ENCODE results near the gene AP1S1.
A peak's percentile ranks its signal among the peaks of the same experiment; 100 is the strongest.

Gene AP1S1

DNA sequence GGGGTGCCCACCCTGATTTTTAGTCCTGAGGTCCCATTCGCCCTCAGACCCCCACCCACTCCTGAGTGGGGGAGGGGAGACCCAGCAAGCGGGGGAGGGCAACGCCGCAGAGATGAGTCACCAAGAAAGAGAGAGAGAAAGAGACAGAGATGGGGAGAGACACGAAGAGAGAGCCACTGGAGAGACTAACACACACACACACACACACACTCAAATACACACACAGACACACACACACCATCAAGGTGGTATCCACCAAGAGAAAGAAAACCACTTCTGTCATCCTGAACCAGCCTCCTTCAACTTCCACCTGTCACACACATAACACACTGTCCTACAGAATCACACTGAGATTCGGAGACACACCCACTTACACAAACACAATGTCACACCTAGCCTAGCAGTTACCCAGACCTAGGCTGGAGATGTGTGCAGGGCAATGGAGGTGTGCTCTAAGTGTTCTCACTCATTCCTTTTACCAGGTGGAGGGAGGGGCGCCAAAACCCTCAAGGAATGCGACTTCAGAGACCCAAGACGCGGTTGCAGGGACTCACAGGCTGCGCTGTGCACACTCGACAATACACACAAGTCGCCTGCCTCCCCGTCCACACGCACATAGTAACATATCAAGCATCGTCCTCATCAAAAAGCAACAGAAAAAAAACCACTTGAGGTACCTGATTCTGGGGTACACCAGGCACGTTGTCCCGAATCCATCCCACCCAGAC is 15.0 kb downstream of the AP1S1 start:
- TF ChIP-seq POLR2A (IDR thresholded peaks at IDR 0.05; ENCODE audit: low read depth, low read length) (no peak), TAF1 (IDR thresholded peaks at IDR 0.05; ENCODE audit: borderline replicate concordance, low read depth, low read length) (no peak)
- no peak for FAIRE-seq

DNA sequence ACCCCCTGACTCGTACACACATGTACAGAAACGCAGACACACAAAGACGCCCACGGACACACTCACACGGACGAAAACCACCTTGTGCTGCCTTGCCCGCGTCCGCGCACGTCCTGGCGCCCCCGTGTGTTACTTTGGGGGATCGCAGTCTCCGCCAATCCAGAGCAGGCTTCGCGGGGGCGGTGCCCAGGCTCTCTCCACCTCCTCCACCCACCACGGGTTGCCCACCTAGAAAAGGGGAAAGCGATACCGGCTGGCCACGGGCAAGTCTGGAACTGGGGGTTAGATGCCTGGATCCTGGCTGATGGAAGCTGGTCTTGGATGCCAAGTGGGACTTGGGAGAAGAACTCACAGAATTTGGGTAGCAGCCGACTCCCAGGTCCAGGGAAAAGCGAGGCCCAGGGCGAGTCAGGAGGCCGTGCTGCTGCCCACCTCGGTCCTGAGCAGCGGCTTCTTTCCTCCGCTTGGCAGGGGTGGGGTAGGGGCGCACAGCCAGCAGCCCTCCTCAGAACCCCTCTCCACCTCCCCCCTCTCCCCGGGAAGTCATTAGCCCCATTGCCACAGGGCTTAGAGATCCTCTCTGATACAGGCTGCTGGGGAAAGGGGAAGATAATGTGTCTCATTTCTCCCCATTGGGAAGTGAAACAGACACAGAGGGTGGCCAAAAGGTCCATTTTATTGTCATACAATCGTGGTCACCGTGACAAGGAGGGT is 15.7 kb downstream of the AP1S1 start:
- TF ChIP-seq POLR2A (IDR thresholded peaks at IDR 0.05; ENCODE audit: low read depth, low read length), result no peak
- TF ChIP-seq TAF1 (IDR thresholded peaks at IDR 0.05; ENCODE audit: borderline replicate concordance, low read depth, low read length), result no peak
- no peak for TF ChIP-seq POLR2AphosphoS5 (IDR thresholded peaks at IDR 0.05; ENCODE audit: low read depth, low read length)
- FAIRE-seq (peak; percentile 89), DNase-seq (ENCODE audit: insufficient read length) (peak; percentile 78)

More for the DNA sequence above, 15.0 kb downstream of the AP1S1 start:
- no peak for DNase-seq (ENCODE audit: insufficient read length)

DNA sequence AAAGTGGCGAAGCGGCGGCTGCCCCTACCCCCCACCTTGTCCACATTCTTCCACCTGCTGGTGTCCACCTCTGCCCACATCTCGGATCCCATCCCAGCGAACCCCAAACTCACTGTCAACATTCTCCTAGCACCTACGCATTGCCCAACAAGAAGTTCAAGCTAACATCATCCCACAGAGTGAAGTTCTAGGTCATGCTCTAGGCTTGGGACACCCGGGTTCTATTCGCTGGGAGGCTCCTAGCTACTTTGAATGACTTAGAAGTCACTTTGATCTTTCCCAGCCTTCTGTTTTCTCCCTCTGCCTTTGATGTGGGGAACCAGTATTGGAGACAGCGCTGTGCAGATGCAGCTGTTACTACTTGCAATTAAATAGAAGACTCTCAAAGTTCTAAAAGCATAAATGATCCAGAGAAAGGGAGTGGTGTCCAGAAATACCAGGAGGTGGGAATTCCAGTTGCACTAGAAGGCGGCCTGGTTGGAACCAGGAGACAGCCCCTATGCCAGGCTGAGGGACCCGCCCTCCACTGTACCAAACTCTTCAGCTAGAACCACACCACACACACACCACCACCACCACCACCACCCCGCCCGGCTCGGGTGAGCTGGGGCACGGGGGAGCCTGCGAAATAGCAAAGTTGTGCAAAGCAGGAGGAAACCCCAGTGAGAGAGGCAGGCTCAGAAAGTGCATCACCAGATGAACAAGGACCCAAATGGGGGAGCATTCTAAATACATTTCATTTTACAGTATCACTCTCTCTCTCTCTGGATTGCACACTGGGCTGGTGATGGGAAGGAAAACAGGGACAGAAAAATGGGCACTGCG is 16.6 kb downstream of the AP1S1 start:
- no peak for DNase-seq (ENCODE audit: insufficient read length)
- no peak for FAIRE-seq
- TF ChIP-seq POLR2AphosphoS5 (IDR thresholded peaks at IDR 0.05; ENCODE audit: low read depth, low read length) (no peak), TAF1 (IDR thresholded peaks at IDR 0.05; ENCODE audit: borderline replicate concordance, low read depth, low read length) (no peak), POLR2A (IDR thresholded peaks at IDR 0.05; ENCODE audit: low read depth, low read length) (no peak)

DNA sequence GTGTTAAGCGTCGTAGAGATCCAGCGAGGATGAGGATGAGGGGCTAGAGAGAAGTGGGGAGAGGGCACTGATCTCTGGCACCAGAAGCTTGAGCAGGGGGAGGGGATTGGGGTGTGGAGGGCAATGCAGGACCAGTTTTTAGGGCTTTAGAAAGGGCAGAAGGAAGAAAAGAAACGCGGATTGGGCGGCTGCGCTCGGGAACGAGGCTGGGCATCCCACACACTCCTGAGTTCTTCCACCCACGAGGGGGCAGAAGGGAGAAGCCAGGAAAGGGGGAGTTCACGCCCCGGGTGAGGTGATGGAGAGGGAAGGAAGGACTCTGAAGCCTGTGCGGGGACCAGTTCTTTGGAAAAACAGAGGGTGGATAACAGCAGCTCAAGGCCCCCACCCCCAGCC is 17.2 kb downstream of the AP1S1 start:
- DNase-seq (ENCODE audit: insufficient read length) (no peak), FAIRE-seq (no peak)
- TF ChIP-seq POLR2AphosphoS5 (IDR thresholded peaks at IDR 0.05; ENCODE audit: low read depth, low read length) (no peak), POLR2A (IDR thresholded peaks at IDR 0.05; ENCODE audit: low read depth, low read length) (no peak), TAF1 (IDR thresholded peaks at IDR 0.05; ENCODE audit: borderline replicate concordance, low read depth, low read length) (no peak)

DNA sequence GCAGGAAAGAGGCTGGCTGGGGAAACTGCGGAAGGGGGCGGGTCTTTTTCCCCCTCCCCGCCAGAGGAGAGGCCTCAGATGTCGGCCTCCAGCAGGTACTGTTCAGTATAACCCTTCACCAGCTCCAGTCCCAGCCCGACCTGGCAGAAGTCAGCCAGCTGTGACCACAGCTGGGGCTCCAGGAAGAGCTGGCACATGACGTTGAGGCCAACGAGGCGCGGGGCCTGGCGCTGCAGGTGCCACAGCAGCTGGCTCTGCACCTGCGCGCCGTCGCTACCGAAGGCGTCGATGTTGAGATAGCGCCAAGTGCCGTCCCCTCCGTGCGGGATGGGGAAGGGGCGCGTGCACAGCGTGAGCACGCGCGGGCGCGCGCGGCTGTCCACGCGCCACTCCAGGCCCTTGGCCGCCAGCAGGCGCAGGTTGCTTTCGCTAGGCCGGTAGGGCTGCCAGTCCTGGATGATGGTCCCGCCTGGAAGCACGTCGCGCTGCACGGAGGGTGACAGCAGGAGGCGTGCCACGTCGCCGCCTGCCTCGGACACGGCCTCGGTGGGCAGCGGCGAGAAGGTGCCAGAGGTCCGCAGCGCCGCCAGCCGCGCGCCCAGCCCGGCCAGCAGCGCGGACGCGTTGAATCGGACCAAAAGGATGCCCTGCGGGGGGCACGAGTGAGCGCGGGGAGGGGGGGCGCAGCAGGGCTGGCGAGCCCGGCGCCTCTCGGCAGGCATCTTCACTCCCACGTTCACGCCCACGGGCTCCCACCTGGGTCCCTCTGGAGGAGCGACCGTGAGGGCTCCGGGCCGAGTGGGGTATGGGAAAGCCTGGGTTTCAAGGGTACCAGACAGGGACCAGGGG is 18.0 kb downstream of the AP1S1 start:
- FAIRE-seq (no peak), DNase-seq (ENCODE audit: insufficient read length) (no peak)
- TF ChIP-seq TAF1 (IDR thresholded peaks at IDR 0.05; ENCODE audit: borderline replicate concordance, low read depth, low read length) (no peak), POLR2A (IDR thresholded peaks at IDR 0.05; ENCODE audit: low read depth, low read length) (no peak), POLR2AphosphoS5 (IDR thresholded peaks at IDR 0.05; ENCODE audit: low read depth, low read length) (no peak)

DNA sequence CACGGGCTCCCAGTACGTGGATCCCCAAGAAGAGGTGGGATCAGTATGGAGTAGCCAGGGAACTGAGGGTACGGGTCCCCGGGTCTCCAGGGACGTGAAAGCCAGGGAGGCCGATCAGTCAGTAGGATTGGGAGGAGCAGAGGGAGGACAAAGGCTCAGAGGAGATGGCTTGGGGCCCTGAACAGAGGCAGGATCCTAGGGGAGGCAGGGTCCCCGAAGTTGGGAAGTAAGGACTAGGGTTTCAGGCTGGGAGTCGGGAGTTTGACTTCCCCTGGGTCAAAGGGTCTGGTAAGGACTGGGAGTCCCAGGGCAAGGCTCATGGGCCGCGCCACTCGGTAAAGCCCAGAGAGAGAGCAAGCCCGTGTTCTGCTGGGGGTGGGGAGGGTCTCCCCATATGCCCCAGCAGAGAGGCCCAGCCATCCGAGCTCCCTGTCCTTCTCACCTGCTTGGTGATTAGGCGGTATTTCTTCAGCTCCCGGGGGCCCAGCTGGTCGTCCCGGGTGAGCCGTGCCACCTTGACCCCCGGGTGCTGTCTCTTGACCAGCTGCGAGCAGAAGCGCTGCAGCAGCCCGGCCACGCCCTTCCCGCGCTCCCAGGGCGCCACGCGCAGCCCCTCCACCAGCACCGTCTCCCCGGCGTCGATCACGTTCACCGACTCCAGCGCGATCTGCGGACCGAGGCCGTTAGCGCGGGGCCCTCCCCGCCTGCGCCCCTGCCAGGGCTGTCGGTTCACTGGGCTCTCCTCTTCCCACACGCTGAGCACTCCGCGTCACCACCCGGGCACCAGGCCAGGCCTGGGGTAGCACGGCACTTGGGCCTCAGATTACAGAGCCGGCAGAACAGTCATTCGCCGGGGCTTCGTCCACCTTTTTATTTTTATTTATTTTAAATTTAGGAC is 18.8 kb downstream of the AP1S1 start:
- no peak for DNase-seq (ENCODE audit: insufficient read length)
- TF ChIP-seq POLR2AphosphoS5 (IDR thresholded peaks at IDR 0.05; ENCODE audit: low read depth, low read length) (no peak), POLR2A (IDR thresholded peaks at IDR 0.05; ENCODE audit: low read depth, low read length) (no peak), TAF1 (IDR thresholded peaks at IDR 0.05; ENCODE audit: borderline replicate concordance, low read depth, low read length) (no peak)
- FAIRE-seq, result no peak

DNA sequence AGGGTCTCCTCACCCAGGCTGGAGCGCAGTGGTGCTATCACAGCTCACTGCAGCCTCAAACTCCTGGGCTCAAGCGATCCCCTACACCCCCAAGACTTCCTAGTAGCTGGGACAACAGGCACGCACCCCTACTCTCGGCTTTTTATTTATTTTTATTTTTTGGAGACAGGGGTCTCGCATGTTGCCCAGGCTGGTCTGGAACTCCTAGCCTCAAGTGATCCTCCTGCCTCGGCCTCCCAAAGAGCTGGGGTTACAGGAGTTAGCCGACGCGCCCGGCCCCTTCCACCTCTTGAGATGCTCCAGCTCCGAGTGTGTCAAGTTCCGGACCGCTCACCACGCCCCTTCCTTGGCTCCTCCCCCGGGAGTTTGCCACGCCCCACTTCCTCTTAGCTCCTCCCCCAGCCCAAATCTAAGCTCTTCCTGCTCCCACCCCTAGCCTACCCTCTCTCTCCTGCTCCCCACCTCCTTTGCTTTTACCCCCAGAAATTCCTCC is 19.5 kb downstream of the AP1S1 start:
- TF ChIP-seq POLR2AphosphoS5 (IDR thresholded peaks at IDR 0.05; ENCODE audit: low read depth, low read length) (no peak), POLR2A (IDR thresholded peaks at IDR 0.05; ENCODE audit: low read depth, low read length) (no peak), TAF1 (IDR thresholded peaks at IDR 0.05; ENCODE audit: borderline replicate concordance, low read depth, low read length) (no peak)
- DNase-seq (ENCODE audit: insufficient read length) (no peak), FAIRE-seq (no peak)

DNA sequence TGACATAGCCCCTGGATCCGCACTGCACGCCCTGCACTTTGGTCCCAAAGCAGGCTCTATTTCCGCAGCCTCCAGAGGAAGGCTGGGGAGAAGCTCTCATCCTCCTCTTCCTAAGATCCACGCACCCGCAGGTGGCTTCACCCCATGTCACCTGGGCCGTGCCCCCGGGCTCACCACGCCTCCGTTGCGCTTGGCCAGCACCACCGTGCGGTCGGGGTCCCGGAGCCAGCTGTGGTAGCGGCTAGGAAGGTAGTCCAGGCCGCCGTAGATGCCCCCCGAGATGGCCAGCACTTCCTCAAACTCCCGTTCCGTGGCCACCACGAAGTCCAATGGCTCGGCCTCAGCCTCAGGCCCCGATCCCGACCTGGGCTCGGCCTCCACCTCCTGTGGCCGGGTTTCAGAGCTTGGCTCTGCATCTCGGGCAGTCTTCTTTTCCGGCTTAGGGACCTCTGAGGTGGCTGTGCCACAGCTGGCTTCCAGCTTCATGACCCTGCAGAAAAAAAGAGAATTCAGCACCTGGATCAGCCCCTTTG is 20.1 kb downstream of the AP1S1 start:
- FAIRE-seq, result no peak

DNA sequence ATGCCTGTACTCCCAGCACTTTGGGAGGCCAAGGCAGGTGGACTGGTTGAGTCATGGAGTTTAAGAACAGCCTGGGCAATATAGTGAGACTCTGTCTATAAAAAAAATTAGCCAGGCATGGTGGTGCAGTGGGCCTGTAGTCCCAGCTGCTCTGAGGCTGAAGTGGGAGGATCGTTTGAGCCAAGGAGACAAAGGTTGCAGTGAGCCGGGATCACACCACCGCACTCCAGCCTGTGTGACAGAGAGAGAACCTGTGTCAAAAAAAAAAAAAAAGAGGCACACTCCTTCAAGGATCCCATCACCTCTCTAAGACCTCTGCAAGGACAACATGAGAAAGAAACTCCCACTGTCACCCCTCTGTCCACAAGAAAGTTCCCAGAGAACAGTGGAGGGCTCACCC is 21.4 kb downstream of the AP1S1 start:
- DNase-seq (ENCODE audit: insufficient read length) (no peak), FAIRE-seq (no peak)

More for the DNA sequence above, 20.1 kb downstream of the AP1S1 start:
- no peak for DNase-seq (ENCODE audit: insufficient read length)
- TF ChIP-seq POLR2AphosphoS5 (IDR thresholded peaks at IDR 0.05; ENCODE audit: low read depth, low read length), result no peak
- no peak for TF ChIP-seq TAF1 (IDR thresholded peaks at IDR 0.05; ENCODE audit: borderline replicate concordance, low read depth, low read length)
- TF ChIP-seq POLR2A (IDR thresholded peaks at IDR 0.05; ENCODE audit: low read depth, low read length), result no peak

More for the DNA sequence above, 21.4 kb downstream of the AP1S1 start:
- TF ChIP-seq TAF1 (IDR thresholded peaks at IDR 0.05; ENCODE audit: borderline replicate concordance, low read depth, low read length) (no peak), POLR2A (IDR thresholded peaks at IDR 0.05; ENCODE audit: low read depth, low read length) (no peak), POLR2AphosphoS5 (IDR thresholded peaks at IDR 0.05; ENCODE audit: low read depth, low read length) (no peak)
